Coronary artery (tissue), 2 donors: ENCODE results near the gene NCAPD3.
"Not testable (repeated sequence)": the region's sequence is repeated elsewhere in the genome, so short reads cannot be mapped to it uniquely, and the experiment has no call there.

ENCODE experiments used
- DNase-seq: peaks from one replicate; pipeline ENCODE4 v3.0.0-alpha.2; 2017; ENCODE audit warnings: low spot score
- H3K27ac ChIP-seq, 2 donors: fragments of 200-600 bp; sonication (generic); one replicate each; pipeline ENCODE4 v1.5.1; 2016 to 2019
- H3K4me3 ChIP-seq: fragments of 200-600 bp; sonication (generic); 2 replicates; pipeline ENCODE4 v1.5.1; 2016; ENCODE audit warnings: mild to moderate bottlenecking, moderate library complexity
- TF ChIP-seq, protein P1 (sequence below): fragments of 200-600 bp; sonication (generic); IDR thresholded peaks from one replicate; pipeline ENCODE4 v1.5.1; 2019; ENCODE audit warnings: antibody characterized with exemption

Gene NCAPD3

DNA sequence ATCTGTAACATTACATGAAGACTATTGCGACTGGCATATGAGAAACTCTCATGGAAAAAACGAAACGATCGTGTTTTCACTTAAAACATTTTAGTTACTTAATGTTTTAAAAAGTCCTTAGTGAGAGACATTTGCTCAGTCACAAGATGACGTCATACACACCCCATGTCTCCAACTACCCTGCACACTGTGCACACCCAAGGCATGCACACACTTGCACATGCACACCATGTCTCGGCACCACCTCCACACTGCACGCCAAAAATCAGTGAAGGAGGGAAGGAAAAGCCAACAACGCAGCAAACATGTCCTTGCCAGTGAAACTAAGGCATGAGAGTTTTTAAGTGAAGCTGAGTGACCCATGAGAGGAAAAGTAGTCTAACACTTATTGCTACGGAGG, 18.0 kb downstream of the NCAPD3 start:
- no peak for DNase-seq
- Histone ChIP-seq H3K27ac (no peak overlapping the region), H3K4me3 (no peak overlapping the region)
- TF ChIP-seq, protein P1, sequence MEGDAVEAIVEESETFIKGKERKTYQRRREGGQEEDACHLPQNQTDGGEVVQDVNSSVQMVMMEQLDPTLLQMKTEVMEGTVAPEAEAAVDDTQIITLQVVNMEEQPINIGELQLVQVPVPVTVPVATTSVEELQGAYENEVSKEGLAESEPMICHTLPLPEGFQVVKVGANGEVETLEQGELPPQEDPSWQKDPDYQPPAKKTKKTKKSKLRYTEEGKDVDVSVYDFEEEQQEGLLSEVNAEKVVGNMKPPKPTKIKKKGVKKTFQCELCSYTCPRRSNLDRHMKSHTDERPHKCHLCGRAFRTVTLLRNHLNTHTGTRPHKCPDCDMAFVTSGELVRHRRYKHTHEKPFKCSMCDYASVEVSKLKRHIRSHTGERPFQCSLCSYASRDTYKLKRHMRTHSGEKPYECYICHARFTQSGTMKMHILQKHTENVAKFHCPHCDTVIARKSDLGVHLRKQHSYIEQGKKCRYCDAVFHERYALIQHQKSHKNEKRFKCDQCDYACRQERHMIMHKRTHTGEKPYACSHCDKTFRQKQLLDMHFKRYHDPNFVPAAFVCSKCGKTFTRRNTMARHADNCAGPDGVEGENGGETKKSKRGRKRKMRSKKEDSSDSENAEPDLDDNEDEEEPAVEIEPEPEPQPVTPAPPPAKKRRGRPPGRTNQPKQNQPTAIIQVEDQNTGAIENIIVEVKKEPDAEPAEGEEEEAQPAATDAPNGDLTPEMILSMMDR = no peak

DNA sequence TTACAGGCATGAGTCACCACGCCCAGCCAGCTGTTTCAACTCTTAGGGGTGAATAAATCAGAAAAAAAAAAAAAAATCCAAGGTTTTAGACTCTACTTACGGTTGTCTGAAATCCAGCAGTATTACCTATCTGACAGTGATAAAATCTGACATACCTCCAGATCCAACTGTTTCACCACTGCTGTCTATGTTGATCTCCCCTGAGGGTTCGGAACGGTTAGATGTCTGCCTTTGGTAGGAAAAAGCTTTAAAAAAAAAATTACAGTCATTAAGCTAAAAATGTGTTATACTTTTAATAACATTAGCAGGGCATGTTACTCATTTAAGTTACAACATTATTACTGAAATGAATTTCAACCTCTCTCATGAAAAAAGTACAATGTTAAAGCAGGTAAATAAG, 21.1 kb downstream of the NCAPD3 start:
- H3K4me3 ChIP-seq = no peak overlapping the region
- no peak overlapping the region for H3K27ac ChIP-seq
- DNase-seq = no peak
- TF ChIP-seq, protein P1 = no peak

DNA sequence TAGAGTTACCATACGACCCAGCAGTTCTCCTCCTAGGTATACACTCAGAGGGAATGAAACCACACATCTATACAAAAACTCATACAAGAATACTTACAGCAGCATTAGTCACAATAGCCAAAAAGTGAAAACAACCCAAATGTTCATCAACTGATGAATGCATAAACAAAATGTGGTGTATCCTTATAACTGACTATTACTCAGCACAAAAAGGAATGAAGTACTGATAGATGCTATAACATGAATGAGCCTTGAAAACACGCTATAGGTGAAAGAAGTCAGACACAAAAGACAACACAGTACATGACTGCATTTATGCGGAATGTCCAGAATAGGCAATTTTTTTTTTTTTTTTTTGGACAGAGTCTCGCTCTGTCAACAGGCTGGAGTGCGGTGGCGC, 23.1 kb downstream of the NCAPD3 start:
- DNase-seq = no peak
- Histone ChIP-seq H3K27ac (no peak overlapping the region), H3K4me3 (no peak overlapping the region)
- TF ChIP-seq, protein P1 = no peak

DNA sequence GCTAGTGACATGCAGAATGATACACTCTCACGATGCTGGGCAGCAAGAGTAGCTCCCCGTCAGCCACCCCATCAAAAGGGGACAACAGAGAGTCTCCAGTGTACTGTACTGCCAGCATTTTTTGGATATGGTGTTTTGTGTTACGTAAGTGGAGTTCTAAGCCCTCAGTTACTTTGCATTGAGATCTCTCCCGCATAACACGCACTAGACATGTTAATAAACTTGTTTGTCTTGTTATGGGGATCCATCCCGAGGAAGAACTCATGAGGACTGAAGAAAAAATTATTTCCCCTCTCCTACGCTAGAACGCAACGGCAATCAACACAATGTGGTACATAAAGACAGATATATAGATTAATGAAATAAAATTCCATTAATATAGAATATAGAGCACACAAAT, 24.2 kb downstream of the NCAPD3 start:
- Histone ChIP-seq H3K4me3 (no peak overlapping the region), H3K27ac (no peak overlapping the region)
- TF ChIP-seq, protein P1 = no peak
- no peak for DNase-seq

DNA sequence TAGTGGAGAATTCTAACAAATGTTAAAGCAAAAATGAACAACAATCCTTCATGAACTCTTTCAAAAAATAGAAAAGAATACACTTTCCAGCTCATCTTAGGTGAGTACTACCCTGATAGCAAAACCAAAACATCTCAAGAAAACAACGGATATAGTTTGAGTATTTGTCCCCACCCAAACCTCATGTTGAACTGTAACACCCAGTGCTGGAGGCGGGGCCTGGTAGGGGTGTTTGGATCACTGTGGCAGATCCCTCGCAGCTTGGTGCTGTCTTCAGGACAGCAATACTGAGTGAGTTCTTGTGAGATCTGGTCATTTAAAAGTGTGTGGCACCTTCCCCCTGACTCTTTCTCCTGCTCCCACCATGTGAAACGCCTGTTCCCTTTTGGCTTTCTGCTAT, 27.0 kb downstream of the NCAPD3 start:
- Histone ChIP-seq H3K27ac (no peak overlapping the region), H3K4me3 (no peak overlapping the region)
- TF ChIP-seq, protein P1 = no peak
- no peak for DNase-seq

DNA sequence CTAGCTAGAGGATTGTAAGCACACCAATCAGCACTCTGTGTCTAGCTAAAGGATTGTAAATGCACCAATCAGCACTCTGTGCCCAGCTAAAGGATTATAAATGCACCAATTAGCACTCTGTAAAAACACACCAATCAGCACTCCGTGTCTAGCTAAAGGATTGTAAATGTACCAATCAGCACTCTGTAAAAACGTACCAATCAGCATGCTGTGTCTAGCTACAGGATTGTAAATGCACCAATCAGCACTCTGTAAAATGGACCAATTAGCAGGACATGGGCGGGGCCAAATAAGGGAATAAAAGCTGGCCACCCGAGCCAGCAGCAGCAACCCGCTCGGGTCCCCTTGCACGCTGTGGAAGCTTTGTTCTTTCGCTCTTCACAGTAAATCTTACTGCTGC, 35.7 kb downstream of the NCAPD3 start:
- not testable (repeated sequence) for H3K4me3 ChIP-seq, DNase-seq, H3K27ac ChIP-seq

DNA sequence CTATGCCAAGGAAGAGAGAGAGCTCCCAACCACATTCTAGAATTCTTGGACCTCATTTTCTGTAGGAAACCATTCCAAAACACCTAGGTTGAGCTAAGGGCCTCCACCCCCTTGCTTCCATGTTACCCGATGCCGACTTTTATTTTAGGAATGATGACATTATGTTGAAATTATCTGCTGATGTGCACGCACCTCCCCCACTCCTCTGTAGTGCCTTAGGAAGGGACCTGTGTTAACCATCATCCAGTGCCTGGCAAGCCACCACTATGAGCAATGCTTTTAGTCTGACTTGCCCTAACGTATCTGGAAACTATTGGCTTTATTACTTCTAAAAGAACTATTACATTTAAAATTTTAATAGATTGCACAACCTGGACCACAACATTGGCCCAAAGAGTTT, 42.1 kb downstream of the NCAPD3 start:
- TF ChIP-seq, protein P1 = no peak
- Histone ChIP-seq H3K4me3 (no peak overlapping the region), H3K27ac (no peak overlapping the region)
- DNase-seq = no peak
